ENCODE data around the gene BLTP3A. TPM values are rescaled to one million over a fixed set of nuclear protein-coding genes. Genes with fewer than 3 reads are reported as not detected.

BLTP3A gene, protein sequence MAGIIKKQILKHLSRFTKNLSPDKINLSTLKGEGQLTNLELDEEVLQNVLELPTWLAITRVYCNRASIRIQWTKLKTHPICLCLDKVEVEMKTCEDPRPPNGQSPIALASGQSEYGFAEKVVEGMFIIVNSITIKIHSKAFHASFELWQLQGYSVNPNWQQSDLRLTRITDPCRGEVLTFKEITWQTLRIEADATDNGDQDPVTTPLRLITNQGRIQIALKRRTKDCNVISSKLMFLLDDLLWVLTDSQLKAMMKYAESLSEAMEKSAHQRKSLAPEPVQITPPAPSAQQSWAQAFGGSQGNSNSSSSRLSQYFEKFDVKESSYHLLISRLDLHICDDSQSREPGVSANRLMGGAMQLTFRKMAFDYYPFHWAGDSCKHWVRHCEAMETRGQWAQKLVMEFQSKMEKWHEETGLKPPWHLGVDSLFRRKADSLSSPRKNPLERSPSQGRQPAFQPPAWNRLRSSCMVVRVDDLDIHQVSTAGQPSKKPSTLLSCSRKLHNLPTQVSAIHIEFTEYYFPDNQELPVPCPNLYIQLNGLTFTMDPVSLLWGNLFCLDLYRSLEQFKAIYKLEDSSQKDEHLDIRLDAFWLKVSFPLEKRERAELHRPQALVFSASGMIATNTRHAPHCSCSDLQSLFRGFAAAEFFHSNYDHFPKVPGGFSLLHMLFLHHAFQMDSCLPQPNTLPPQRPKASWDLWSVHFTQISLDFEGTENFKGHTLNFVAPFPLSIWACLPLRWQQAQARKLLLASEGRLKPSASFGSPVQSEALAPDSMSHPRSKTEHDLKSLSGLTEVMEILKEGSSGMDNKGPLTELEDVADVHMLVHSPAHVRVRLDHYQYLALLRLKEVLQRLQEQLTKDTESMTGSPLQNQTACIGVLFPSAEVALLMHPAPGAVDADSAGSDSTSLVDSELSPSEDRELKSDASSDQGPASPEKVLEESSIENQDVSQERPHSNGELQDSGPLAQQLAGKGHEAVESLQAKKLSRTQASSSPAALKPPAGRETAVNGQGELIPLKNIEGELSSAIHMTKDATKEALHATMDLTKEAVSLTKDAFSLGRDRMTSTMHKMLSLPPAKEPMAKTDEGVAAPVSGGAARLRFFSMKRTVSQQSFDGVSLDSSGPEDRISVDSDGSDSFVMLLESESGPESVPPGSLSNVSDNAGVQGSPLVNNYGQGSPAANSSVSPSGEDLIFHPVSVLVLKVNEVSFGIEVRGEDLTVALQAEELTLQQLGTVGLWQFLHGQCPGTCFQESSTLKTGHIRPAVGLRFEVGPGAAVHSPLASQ (N-terminal part only)
- 4.2 to 5.9 TPM (median 5.0 TPM) in 5 replicates for total RNA-seq (2022; extraction: Qiagen RNA extraction)

DNA sequence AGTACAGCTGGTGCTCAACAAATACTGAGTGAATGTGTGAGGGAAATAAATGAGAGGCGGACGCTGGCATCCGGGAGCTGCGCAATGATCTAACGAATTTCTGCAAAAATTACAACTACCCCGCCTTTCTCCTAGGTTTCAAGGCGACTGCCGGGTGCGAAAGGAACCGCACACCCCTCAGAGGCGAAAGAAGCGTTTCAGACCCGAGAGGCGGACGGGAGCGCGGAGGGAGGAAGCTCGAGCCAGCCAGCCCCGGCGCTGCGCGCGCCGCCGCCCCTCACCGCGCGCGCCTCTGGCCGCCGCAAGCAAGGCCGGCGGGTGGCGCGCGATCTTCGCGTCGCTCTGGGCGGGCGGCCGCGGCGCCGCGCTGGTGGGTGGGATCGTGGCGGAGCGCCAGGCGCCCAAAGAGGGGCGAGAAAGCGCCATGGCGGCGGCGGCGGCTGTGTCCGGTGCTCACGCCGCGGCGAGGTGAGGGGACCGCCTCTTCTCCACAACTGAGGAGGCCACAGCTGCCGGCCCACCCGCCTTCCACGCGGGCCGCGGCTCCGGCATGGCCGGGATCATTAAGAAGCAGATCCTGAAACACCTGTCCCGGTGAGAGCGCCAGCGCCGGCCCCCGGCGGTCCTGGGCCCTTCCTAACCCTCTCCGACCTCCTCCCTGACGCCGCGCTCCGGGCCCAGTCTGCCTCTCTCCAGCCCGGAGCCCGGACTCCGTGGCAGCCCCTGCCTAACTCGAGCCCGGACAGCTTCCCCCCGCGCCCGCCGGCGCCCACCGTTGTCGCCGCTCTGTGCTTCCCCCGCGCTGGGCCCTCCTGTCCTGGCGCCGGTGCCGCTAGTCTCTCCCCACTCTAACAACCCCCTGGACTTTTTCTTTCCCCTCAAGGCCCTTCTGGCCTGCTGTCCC, at the start of gene BLTP3A:
BLTP3A (plus strand) TSS at position 383 of the 904 bp plus-strand sequence; CDS start at position 551, 168 bp downstream.

Other genes with a start within 250 kb of the BLTP3A start
- 1.2 to 2.1 TPM (median 1.6 TPM) in 5 replicates for gene SPDEF, start 235.8 kb upstream of the BLTP3A start, total RNA-seq (2022; extraction: Qiagen RNA extraction)
- gene ILRUN, start 95.3 kb upstream of the BLTP3A start, total RNA-seq (2022; extraction: Qiagen RNA extraction), result 30.3 to 34.7 TPM (median 31.7 TPM) in 5 replicates
- 202 to 225 TPM (median 218 TPM) in 5 replicates for gene SNRPC, start 34.6 kb upstream of the BLTP3A start, total RNA-seq (2022; extraction: Qiagen RNA extraction)
- gene TAF11, start 96.0 kb downstream of the BLTP3A start, total RNA-seq (2022; extraction: Qiagen RNA extraction), result 18.3 to 21.8 TPM (median 19.3 TPM) in 5 replicates
- gene ANKS1A, start 97.2 kb downstream of the BLTP3A start, total RNA-seq (2022; extraction: Qiagen RNA extraction), result 5.0 to 7.6 TPM (median 6.8 TPM) in 5 replicates

All from A549 treated with Mapracorat at 1 μM for 4 hours (cell line).